ENCODE data around the gene FAM151B.

DNA sequence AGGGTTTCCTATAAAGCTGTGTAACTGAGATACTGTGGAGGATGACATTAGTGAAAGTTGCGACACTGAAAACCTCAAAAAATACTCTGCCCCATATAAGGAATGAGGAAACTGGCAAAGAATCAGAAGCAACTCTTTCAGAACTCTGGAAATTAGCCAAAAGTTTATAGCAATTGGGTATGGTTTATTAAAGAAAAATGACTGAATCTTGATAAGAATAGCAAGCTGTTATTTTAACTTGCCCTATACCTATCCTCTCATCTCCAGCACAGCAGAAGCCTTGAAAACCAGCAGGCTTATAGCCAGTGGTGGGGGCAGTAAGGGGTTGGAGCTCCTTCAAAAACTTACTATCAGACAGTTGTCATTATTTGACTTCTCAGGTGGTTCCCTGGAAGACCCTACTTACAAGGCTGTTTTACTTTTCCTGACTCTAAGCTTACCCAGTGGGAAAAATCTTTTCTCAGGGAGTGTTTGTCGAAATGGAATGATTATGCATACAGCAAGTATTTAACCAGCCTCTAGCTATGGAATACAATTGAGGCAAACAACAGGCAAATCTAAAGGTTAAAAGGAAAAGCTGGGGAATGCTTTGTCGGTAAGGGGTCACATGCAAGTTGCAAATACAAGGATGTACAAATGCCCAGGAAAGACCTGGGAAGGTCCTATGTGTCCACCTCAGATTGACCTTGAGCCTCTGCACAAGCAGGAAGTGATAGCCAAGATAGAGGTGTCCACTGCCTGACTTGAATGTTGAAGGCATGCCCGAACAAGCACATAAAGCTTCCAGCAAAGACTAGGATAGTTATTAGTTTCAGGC, 21.0 kb upstream of the FAM151B start:
- TF ChIP-seq, protein P1, sequence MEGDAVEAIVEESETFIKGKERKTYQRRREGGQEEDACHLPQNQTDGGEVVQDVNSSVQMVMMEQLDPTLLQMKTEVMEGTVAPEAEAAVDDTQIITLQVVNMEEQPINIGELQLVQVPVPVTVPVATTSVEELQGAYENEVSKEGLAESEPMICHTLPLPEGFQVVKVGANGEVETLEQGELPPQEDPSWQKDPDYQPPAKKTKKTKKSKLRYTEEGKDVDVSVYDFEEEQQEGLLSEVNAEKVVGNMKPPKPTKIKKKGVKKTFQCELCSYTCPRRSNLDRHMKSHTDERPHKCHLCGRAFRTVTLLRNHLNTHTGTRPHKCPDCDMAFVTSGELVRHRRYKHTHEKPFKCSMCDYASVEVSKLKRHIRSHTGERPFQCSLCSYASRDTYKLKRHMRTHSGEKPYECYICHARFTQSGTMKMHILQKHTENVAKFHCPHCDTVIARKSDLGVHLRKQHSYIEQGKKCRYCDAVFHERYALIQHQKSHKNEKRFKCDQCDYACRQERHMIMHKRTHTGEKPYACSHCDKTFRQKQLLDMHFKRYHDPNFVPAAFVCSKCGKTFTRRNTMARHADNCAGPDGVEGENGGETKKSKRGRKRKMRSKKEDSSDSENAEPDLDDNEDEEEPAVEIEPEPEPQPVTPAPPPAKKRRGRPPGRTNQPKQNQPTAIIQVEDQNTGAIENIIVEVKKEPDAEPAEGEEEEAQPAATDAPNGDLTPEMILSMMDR (IDR thresholded peaks at IDR 0.05): no peak
- TF ChIP-seq EZH2 (IDR thresholded peaks at IDR 0.05; ENCODE audit: borderline replicate concordance, insufficient read depth, low read depth, low read length, poor library complexity, severe bottlenecking): no peak
